Measurements from ENCODE around the gene TEKT5.

DNA sequence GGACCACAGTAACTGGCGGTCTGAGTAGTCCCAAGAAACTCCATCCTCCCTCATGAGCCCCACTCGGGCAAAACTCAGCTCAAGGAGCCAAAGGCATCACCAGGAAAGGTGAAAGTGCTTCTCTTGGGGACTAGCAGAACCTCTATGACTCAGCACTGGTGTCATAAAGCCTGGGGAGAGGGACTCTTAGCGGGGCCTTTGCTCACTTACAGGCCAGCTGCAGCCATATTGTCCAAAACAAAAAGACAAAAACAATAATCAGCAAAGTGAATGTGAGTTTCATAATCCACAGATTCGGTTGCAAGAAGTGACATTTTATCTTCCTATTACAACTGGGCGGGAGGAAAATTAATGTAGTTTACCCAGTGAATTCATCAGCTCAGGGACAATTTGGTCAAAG is at the start of gene TEKT5:
- TF ChIP-seq, protein P1, sequence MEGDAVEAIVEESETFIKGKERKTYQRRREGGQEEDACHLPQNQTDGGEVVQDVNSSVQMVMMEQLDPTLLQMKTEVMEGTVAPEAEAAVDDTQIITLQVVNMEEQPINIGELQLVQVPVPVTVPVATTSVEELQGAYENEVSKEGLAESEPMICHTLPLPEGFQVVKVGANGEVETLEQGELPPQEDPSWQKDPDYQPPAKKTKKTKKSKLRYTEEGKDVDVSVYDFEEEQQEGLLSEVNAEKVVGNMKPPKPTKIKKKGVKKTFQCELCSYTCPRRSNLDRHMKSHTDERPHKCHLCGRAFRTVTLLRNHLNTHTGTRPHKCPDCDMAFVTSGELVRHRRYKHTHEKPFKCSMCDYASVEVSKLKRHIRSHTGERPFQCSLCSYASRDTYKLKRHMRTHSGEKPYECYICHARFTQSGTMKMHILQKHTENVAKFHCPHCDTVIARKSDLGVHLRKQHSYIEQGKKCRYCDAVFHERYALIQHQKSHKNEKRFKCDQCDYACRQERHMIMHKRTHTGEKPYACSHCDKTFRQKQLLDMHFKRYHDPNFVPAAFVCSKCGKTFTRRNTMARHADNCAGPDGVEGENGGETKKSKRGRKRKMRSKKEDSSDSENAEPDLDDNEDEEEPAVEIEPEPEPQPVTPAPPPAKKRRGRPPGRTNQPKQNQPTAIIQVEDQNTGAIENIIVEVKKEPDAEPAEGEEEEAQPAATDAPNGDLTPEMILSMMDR (IDR thresholded peaks at IDR 0.05): no peak
- TF ChIP-seq POLR2AphosphoS5 (IDR thresholded peaks at IDR 0.05) (no peak), POLR2A (IDR thresholded peaks at IDR 0.05) (no peak)
